ENCODE results near the gene C5orf47. TPM values are rescaled to one million over a fixed set of nuclear protein-coding genes. Genes with fewer than 3 reads are reported as not detected.
"Not testable (repeated sequence)": the region's sequence is repeated elsewhere in the genome, so short reads cannot be mapped to it uniquely, and the experiment has no call there.

Gene C5orf47
- total and polyA plus RNA-seq, 10 donors = 0.13 to 0.43 (median 0.22) TPM; not detected in 5

GRCh38 chr5:174008922-174009321 is 20.0 kb downstream of the C5orf47 start:
- intact Hi-C loops (cut with DNase I; ENCODE audit: low total_unique reads) = no loop called here
- Histone ChIP-seq H3K4me3 (no peak overlapping the region), H3K27ac (no peak overlapping the region), H3K4me1 (no peaks in the 10 kb centered on the region), H3K9me3 (no peaks in the 10 kb centered on the region), H3K36me3 (no peaks in the 10 kb centered on the region), H3K27me3 (replicated peaks in 1 of 7) (peaks cover 0 to 11% (median 0%) of the 10 kb centered on the region in 7 donors)
- TF ChIP-seq CTCF (IDR thresholded peaks at IDR 0.05 in 8 of 11, conservative IDR thresholded peaks at IDR 0.05 in 3 of 11) = no peak
- DNase-seq = no peak
- WGBS, 5 donors = 89 to 94% (median 92%) methylated on average over 5 of the region's 5 CpGs

GRCh38 chr5:174010365-174010764 is 21.4 kb downstream of the C5orf47 start:
- TF ChIP-seq POLR2A (IDR thresholded peaks at IDR 0.05) (no peak), POLR2AphosphoS5 (IDR thresholded peaks at IDR 0.05) (no peak), CTCF (IDR thresholded peaks at IDR 0.05 in 8 of 11, conservative IDR thresholded peaks at IDR 0.05 in 3 of 11) (no peak)
- Histone ChIP-seq H3K36me3 (no peaks in the 10 kb centered on the region), H3K9me3 (no peaks in the 10 kb centered on the region), H3K4me1 (no peaks in the 10 kb centered on the region), H3K4me3 (no peak overlapping the region), H3K27ac (no peak overlapping the region), H3K27me3 (replicated peaks in 1 of 7) (peaks cover 0 to 11% (median 0%) of the 10 kb centered on the region in 7 donors)
- DNase-seq = no peak
- WGBS, 5 donors = 66 to 85% (median 74%) methylated on average over 1 of the region's 1 CpG
- intact Hi-C loops (cut with DNase I; ENCODE audit: low total_unique reads) = no loop called here

- no peak for DNase-seq
- no peaks in the 10 kb centered on the region for H3K36me3 ChIP-seq
- intact Hi-C loops (cut with DNase I; ENCODE audit: low total_unique reads) = no loop called here
- WGBS, 5 donors = 70 to 82% (median 73%) methylated on average over 3 of the region's 3 CpGs
- no peak overlapping the region for H3K27ac ChIP-seq
- H3K4me3 ChIP-seq = no peak overlapping the region
- H3K4me1 ChIP-seq = no peaks in the 10 kb centered on the region
- TF ChIP-seq POLR2A (IDR thresholded peaks at IDR 0.05) (no peak), POLR2AphosphoS5 (IDR thresholded peaks at IDR 0.05) (no peak)
- no peaks in the 10 kb centered on the region for H3K9me3 ChIP-seq
- H3K27me3 ChIP-seq (replicated peaks in 1 of 7) = peaks cover 0 to 11% (median 0%) of the 10 kb centered on the region in 7 donors
Measured at GRCh38 chr5:174011441-174011840, 22.5 kb downstream of the C5orf47 start.

DNA sequence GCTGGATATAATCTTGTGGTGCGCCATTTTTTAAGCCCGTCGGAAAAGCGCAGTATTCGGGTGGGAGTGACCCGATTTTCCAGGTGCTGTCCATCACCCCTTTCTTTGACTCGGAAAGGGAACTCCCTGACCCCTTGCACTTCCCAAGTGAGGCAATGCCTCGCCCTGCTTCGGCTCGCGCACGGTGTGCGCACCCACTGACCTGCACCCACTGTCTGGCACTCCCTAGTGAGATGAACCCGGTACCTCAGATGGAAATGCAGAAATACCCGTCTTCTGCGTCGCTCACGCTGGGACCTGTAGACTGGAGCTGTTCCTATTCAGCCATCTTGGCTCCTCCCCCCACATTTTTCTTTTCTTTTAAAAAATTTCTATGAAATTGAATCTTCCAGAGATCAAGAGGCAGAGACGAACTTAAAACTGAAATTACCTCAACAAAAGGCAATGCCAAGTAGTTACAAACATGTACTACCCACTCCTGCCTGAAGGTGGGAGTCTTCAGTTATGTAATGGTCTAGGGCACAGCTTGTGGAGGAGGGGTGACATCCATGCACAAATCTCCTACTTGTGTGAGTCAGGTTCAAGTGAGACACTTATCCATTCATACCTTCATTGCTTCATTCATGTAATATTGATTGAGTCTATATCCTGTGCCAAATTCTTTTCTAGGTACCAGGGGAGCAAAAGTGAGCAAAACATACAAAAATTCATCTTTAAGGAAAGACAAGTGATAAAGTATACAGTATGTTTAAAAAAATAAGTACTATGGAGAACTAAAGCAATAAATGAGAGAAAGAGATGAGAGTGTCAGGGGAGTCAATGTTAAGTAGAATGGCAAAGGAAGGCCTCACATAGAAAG is 31.3 kb downstream of the C5orf47 start:
- intact Hi-C loops (cut with DNase I; ENCODE audit: low total_unique reads); H3K27ac ChIP-seq; H3K36me3 ChIP-seq; H3K4me1 ChIP-seq; DNase-seq; H3K9me3 ChIP-seq; H3K4me3 ChIP-seq: not testable (repeated sequence)
- TF ChIP-seq CTCF (IDR thresholded peaks at IDR 0.05 in 8 of 11, conservative IDR thresholded peaks at IDR 0.05 in 3 of 11) = peak in 7 of 11 experiments; percentile 11 to 39 (median 34)
- H3K27me3 ChIP-seq (replicated peaks in 1 of 7) = peaks cover 0 to 42% (median 0%) of the 10 kb centered on the region in 7 donors
- WGBS, 5 donors = 79 to 91% (median 82%) methylated on average over 12 to 19 of the region's 19 CpGs

Measured in spleen (tissue), 11 donors.